HG02610 (cell line): Measurements from ENCODE around the gene TNPO3.
"Not testable (repeated sequence)": the region's sequence is repeated elsewhere in the genome, so short reads cannot be mapped to it uniquely, and the experiment has no call there.

Experiments used
- ATAC-seq: cut with Tn5 transposase; IDR thresholded peaks from one replicate; pipeline ENCODE4 v1.9.1; 2021; ENCODE audit warnings: mild to moderate bottlenecking, moderate library complexity; ENCODE audit not compliant: unreplicated experiment

TNPO3 gene

GRCh38 chr7:129017933-129018538 lies 36.9 kb downstream of the TNPO3 start:
- peak; percentile 89 for ATAC-seq

DNA sequence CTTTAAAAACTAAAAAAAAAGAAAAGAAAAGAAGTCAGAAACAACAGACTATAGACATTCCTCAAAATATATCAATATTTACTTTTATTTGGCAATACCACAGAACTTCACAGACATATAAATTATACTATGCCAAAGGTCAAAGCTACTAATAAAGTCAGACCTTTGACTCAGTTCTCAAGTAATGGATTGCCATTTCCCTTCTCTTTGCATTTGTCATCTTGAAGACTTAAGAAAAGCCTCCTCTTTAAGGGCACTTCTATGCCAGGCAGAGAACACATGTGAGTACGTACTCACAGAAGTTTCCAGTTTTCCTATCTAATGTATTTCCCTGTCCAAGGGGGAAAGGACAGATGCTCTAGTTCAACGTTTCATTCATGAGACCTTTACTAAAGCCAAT lies 37.6 kb downstream of the TNPO3 start:
- no peak for ATAC-seq

- no peak for ATAC-seq
These were observed 40.3 kb downstream of the TNPO3 start for GRCh38 chr7:129014501-129015101.

- ATAC-seq, result no peak
These were observed 41.7 kb downstream of the TNPO3 start for GRCh38 chr7:129013048-129013724.

GRCh38 chr7:129012641-129013040 lies 42.3 kb downstream of the TNPO3 start:
- no peak for ATAC-seq

GRCh38 chr7:129010075-129010474 lies 44.8 kb downstream of the TNPO3 start:
- ATAC-seq, result no peak

DNA sequence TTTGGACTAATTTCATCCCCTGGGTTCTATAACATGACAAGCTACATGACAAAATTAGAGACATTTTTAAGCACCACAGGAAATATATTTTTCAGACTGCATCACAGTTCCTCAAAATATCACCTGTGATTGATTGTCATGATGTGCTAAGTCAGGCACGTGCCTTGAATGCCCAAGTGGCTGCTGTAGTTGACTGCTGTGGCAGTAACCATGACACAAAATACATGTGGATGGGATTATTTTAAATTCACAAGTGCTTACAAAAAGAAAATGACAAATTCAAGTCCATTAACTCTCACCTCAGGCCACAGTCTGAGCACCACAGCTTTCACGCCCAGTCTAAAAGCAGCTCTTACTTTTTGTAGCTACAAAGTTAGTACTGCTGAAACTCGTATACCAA lies 45.5 kb downstream of the TNPO3 start:
- ATAC-seq, result peak; percentile 67

DNA sequence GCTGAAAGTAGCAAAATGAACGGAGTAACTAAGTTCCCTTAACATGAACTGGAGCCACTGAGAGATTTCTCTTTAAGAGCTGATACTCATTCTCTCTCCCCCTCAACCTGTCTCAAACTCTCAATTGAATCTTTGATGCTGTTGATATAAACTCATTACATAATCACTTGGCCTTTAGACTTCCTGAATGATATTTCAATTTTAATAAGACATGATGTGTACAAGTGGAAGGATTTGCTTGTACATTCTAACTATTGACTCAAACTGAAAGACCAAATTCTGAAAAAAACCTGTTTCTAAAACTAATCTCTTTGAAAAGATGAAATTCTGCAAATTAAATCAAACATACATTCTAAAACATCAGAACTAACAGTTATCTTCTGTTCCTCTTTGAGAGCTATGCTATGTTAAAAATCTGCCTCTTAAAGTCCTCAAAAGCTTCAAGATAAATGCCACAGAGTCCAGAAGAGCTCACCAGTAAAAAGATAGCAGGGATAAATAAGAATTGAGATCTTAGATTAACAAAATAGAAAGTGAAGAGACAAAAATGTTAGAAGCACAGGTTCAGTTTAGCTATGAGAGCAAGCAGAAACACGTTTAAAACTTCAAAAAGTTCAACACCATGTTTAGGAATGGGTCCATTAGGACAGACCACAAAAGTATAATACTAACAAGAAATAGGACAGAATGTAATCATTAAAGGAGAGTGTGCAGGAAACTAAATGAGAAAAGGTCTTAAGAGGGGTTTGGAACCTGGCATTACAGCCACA lies 46.1 kb downstream of the TNPO3 start:
- peak; percentile 9 for ATAC-seq

DNA sequence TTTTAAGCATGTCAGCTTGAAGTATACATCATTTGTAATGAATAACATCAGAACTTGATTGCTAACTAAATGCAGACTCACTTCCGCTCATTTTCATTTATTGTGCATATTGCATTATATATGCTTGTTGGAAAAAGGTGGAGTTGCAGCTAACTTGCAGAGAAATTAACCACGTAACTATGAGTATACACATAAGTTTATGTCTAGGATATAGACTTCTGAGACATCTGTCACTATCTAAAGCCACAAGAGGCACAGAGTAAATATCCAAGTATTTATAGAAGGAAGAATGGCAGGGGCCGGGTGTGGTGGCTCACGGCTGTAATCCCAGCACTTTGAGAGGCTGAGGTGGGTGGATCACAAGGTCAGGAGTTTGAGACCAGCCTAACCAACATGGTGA lies 47.3 kb downstream of the TNPO3 start:
- ATAC-seq, result no peak

DNA sequence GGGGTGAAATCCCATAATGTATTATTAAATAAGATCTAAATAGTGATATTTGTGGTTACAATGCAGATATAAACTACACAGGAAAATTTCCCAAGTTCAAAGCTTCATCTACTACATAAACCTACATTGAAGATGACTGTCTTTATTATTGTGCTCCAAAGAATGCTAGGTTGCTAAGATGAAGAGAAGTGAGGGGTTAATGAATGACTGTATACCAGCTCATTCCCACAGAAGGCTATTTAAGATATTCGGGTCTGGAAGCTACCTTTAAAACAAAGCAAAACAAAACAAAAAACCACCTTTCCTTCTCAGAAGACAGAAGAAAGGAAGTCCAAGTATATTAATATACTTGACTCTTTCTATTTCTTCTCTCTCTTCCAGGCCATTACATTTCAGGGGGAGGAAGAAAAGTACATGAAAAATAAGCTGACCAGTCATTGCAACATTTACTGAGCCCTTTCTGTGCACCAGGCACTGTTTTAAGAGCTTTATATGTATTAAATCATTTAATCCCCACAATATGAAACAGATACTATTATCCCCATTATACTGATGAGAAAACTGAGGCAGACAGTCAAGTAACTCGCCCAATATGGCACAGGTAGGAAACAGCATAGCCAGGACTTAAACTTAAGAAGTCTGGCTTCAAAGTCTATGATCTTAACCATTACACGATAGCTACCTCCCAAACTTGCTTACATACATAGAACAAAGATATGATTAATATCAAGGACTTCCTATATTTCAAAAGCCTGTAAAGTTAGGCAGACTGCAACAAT lies 48.1 kb downstream of the TNPO3 start:
- ATAC-seq, result no peak

GRCh38 chr7:129005186-129005585 lies 49.7 kb downstream of the TNPO3 start:
- ATAC-seq, result no peak

- ATAC-seq, result no peak
These were observed 57.7 kb downstream of the TNPO3 start for GRCh38 chr7:128997181-128997580.

GRCh38 chr7:128994560-128994959 lies 60.4 kb downstream of the TNPO3 start:
- not testable (repeated sequence) for ATAC-seq

- no peak for ATAC-seq
These were observed 61.5 kb downstream of the TNPO3 start for GRCh38 chr7:128993419-128993818.

GRCh38 chr7:128989961-128990360 lies 65.0 kb downstream of the TNPO3 start:
- no peak for ATAC-seq

GRCh38 chr7:128988372-128988771 lies 66.5 kb downstream of the TNPO3 start:
- ATAC-seq, result no peak

DNA sequence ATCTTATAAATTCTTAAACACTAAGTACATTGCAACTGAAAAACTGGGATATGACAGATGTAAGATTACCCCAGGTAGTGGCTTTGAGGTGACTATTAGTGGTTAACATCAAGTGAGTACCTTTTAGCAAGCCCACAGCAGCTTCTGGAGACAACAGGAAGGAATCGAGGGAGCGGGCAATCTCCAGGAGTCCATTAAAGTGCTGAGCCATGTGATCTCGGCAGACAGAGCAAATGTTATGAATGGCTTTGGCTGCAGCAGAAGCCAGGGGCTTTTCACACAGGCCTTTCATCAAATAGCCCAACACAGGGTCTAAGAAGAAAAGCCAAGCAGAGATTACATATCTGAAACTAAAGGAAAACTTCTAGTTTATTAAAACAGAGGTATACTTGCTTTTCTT lies 68.3 kb downstream of the TNPO3 start:
- no peak for ATAC-seq

GRCh38 chr7:128985660-128986059 lies 69.3 kb downstream of the TNPO3 start:
- ATAC-seq, result no peak

DNA sequence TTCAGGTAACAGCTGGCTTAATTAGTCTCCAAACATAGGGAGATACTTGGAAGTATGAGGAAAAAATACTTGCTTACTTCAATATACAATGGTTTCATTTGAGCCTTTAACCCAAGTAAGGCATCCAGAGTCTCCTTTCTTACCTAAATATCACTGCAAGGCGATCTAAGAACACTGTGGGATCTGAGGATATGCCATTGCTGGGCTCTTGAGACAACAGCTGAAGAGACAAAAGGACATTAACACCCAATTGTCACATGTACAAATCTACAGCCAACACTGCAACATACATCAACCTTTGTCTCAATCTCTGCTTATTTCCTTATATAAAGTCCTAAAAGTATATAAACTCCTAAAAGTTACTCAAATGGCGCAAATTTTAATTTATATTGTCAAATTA lies 72.8 kb downstream of the TNPO3 start:
- ATAC-seq, result no peak

GRCh38 chr7:128974241-128974934 lies 80.5 kb downstream of the TNPO3 start:
- no peak for ATAC-seq
